ENCODE results near the gene PRKCE. TPM values are rescaled to one million over a fixed set of nuclear protein-coding genes. Genes with fewer than 3 reads are reported as not detected.

Gene PRKCE
- total RNA-seq, 1 experiment from 2014 or later, result 14.8 TPM

DNA sequence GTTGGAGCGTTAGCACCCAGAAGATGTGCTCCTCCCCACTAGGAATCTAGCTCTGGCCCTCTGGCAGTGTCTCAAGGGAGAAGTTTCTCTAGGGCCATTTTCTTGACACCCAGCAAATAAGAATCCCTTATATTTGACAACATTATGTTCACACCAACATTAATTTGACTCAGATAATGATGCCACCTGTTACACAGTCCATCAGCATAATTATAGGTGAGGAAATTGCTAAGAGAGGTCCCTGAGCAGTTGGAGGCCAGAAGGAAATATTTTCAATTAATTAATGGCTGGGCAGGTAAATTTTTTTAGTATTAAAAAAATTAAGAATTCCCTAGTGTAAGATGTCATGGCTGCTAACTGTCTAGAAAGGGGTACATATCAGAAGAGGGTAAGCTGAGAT lies 36.5 kb downstream of the PRKCE start:
- H2AFZ ChIP-seq (ENCODE audit: low read depth, low read length, poor library complexity, severe bottlenecking), result no peak overlapping the region
- H4K20me1 ChIP-seq (ENCODE audit: insufficient read depth), result no peaks in the 10 kb centered on the region
- intact Hi-C loops (cut with micrococcal nuclease), result no loop called here
- CTCF ChIA-PET, result no interaction called here
- no peak overlapping the region for H3K27ac ChIP-seq (ENCODE audit: low read depth, low read length)
- H3K9me2 ChIP-seq (ENCODE audit: insufficient read depth), result no peaks in the 10 kb centered on the region
- ATAC-seq (no peak), DNase-seq (ENCODE audit: low read depth, low spot score) (no peak)
- no peak for TF ChIP-seq CBX3 (IDR thresholded peaks at IDR 0.05; ENCODE audit: low read depth)
- TF ChIP-seq, protein P1, sequence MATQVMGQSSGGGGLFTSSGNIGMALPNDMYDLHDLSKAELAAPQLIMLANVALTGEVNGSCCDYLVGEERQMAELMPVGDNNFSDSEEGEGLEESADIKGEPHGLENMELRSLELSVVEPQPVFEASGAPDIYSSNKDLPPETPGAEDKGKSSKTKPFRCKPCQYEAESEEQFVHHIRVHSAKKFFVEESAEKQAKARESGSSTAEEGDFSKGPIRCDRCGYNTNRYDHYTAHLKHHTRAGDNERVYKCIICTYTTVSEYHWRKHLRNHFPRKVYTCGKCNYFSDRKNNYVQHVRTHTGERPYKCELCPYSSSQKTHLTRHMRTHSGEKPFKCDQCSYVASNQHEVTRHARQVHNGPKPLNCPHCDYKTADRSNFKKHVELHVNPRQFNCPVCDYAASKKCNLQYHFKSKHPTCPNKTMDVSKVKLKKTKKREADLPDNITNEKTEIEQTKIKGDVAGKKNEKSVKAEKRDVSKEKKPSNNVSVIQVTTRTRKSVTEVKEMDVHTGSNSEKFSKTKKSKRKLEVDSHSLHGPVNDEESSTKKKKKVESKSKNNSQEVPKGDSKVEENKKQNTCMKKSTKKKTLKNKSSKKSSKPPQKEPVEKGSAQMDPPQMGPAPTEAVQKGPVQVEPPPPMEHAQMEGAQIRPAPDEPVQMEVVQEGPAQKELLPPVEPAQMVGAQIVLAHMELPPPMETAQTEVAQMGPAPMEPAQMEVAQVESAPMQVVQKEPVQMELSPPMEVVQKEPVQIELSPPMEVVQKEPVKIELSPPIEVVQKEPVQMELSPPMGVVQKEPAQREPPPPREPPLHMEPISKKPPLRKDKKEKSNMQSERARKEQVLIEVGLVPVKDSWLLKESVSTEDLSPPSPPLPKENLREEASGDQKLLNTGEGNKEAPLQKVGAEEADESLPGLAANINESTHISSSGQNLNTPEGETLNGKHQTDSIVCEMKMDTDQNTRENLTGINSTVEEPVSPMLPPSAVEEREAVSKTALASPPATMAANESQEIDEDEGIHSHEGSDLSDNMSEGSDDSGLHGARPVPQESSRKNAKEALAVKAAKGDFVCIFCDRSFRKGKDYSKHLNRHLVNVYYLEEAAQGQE (IDR thresholded peaks at IDR 0.05; ENCODE audit: low read depth), result no peak
- no peaks in the 10 kb centered on the region for H3K9me3 ChIP-seq (ENCODE audit: control insufficient read depth in 1 of 2, insufficient read depth in 1 of 2, low read depth in 1 of 2, low read length in 2 of 2)
- H3K79me2 ChIP-seq (ENCODE audit: insufficient read depth, low read length), result peaks cover 25% of the 10 kb centered on the region
- no peak overlapping the region for H3K4me2 ChIP-seq (ENCODE audit: low read length)
- peaks cover 14 to 23% of the 10 kb centered on the region in 2 experiments for H3K4me1 ChIP-seq (ENCODE audit: control insufficient read depth in 1 of 2, insufficient read depth in 2 of 2, low read length in 2 of 2)
- no TSS peak for BruUV-seq (replicated peaks)
- H3K27me3 ChIP-seq (ENCODE audit: insufficient read depth, low read length), result no peaks in the 10 kb centered on the region
- RAD21 ChIA-PET (ENCODE audit: low non-redundant PET in 1 of 2, low total read pairs in 2 of 2, uncharacterized antibody in 2 of 2, unreplicated experiment in 2 of 2), result no interaction called here
- POLR2A ChIA-PET, result no interaction called here
- no peaks in the 10 kb centered on the region for H3K36me3 ChIP-seq (ENCODE audit: control insufficient read depth in 1 of 2, insufficient read depth in 2 of 2, low read length in 2 of 2)
- H3K9ac ChIP-seq (ENCODE audit: low read length), result no peak overlapping the region
- no peak overlapping the region for H3K4me3 ChIP-seq (replicated peaks in 1 of 2; ENCODE audit: low read depth in 1 of 2, low read length in 2 of 2)

DNA sequence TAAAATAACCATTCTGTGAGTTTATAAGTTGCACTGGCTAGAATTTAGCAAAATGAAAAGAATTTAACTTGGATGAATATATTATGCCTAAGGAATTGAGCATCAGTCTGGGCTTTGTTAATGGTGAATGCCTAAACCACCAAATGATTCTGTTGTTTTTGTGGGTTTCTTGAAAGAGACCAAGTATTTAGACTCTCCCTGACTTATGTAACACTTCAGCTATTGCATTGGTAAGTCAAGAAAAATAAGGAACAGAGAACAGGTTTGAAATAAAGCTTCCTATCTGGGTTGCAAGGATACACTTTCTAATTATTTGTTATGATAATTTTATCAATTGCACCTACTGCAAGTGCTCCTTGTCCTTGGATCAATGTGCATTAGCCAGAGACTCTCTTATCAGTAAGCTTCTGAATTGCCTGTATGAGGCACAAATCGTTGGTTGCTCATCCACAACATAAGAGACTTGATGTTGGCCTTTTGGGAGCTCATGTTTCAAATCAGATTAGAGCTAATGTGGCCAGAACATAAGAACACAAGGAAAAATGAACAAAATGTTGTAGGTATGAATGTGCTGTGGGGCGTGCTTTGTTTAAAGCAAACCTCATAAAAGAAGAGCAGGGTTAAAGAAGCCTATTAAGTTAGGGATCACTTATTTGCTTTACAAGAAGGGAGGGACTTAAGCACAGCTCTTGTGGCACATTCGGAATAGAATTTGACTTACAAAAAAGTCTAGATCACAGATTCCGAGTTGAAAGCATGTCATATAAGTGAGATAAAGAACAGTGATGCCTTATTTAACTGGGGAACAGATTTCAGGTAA lies 37.2 kb downstream of the PRKCE start:
- Histone ChIP-seq H2AFZ (ENCODE audit: low read depth, low read length, poor library complexity, severe bottlenecking) (no peak overlapping the region), H3K36me3 (ENCODE audit: control insufficient read depth in 1 of 2, insufficient read depth in 2 of 2, low read length in 2 of 2) (no peaks in the 10 kb centered on the region), H3K27ac (ENCODE audit: low read depth, low read length) (no peak overlapping the region), H3K79me2 (ENCODE audit: insufficient read depth, low read length) (peaks cover 22% of the 10 kb centered on the region), H3K4me3 (replicated peaks in 1 of 2; ENCODE audit: low read depth in 1 of 2, low read length in 2 of 2) (no peak overlapping the region), H3K9me3 (ENCODE audit: control insufficient read depth in 1 of 2, insufficient read depth in 1 of 2, low read depth in 1 of 2, low read length in 2 of 2) (no peaks in the 10 kb centered on the region), H3K27me3 (ENCODE audit: insufficient read depth, low read length) (no peaks in the 10 kb centered on the region), H4K20me1 (ENCODE audit: insufficient read depth) (no peaks in the 10 kb centered on the region), H3K4me1 (ENCODE audit: control insufficient read depth in 1 of 2, insufficient read depth in 2 of 2, low read length in 2 of 2) (peaks cover 8 to 16% of the 10 kb centered on the region in 2 experiments; a peak in 3 of 4 replicates), H3K9ac (ENCODE audit: low read length) (no peak overlapping the region), H3K9me2 (ENCODE audit: insufficient read depth) (no peaks in the 10 kb centered on the region), H3K4me2 (ENCODE audit: low read length) (no peak overlapping the region)
- intact Hi-C loops (cut with micrococcal nuclease), result no loop called here
- POLR2A ChIA-PET, result no interaction called here
- no peak for TF ChIP-seq FOSL1 (IDR thresholded peaks at IDR 0.05; ENCODE audit: low read depth)
- TF ChIP-seq EZH2 (IDR thresholded peaks at IDR 0.05), result no peak
- RAD21 ChIA-PET (ENCODE audit: low non-redundant PET in 1 of 2, low total read pairs in 2 of 2, uncharacterized antibody in 2 of 2, unreplicated experiment in 2 of 2), result no interaction called here
- ATAC-seq, result no peak
- no peak for DNase-seq (ENCODE audit: low read depth, low spot score)
- CTCF ChIA-PET, result no interaction called here
- BruUV-seq (replicated peaks), result no TSS peak
